Right lobe of liver (tissue), 4 donors: ENCODE results near the gene SAV1.
A peak's percentile ranks its signal among the peaks of the same experiment; 100 is the strongest.

Experiments
- CTCF ChIP-seq, 4 donors: fragments of 200-600 bp in 3 of 4; fragments of 450-650 bp in 1 of 4; IDR thresholded peaks; one replicate each; pipeline versions ENCODE4 v1.5.1 to v1.8.0; 2016 to 2022; ENCODE audit warnings: antibody characterized with exemption in 4 of 4, mild to moderate bottlenecking in 2 of 4
- POLR2A ChIP-seq: fragments of 450-650 bp; IDR thresholded peaks from one replicate; pipeline ENCODE4 v1.6.1; 2017; ENCODE audit warnings: antibody characterized with exemption, mild to moderate bottlenecking
- donor health status: DM: no; HTN: no; CAD: no.
- donor health status: DM: no; HTN: no; CAD: no.
- donor health status: DM: no; HTN: yes; CAD: no.

GRCh38 chr14:50599700-50600444, 68.2 kb downstream of the SAV1 start:
- TF ChIP-seq CTCF (IDR thresholded peaks at IDR 0.05) (peak; percentile 43 to 61 (median 60)), POLR2A (no peak)
